Gastroesophageal sphincter (tissue), 4 donors: ENCODE results near the gene CRTC3. TPM values are rescaled to one million over a fixed set of nuclear protein-coding genes. Genes with fewer than 3 reads are reported as not detected.

ENCODE experiments used
- ATAC-seq: fragments of 150-250 bp; one replicate; pipeline ENCODE4 v1.9.1; 2016; ENCODE audit warnings: mild to moderate bottlenecking, moderate library complexity
- H3K27ac ChIP-seq, 4 donors: fragments of 200-600 bp; sonication (generic) in 3 of 4; 1 replicate in 3 of 4; 2 replicates in 1 of 4; pipeline ENCODE4 v1.5.1; 2016 to 2019
- H3K27me3 ChIP-seq: fragments of 200-600 bp; sonication (generic); one replicate; pipeline ENCODE4 v1.5.1; 2019
- H3K36me3 ChIP-seq, 2 donors: fragments of 200-600 bp; sonication (generic); one replicate each; pipeline ENCODE4 v1.5.1; 2019; ENCODE audit warnings: control low read depth in 1 of 2
- H3K4me1 ChIP-seq, 3 donors: fragments of 200-600 bp; sonication (generic); 1 replicate in 2 of 3; 2 replicates in 1 of 3; pipeline ENCODE4 v1.5.1; 2016 to 2019; ENCODE audit warnings: control low read depth in 2 of 3
- H3K4me3 ChIP-seq, 2 donors: fragments of 200-600 bp; sonication (generic); one replicate each; pipeline ENCODE4 v1.5.1; 2019; ENCODE audit warnings: mild to moderate bottlenecking in 1 of 2, moderate library complexity in 1 of 2
- H3K9me3 ChIP-seq, 3 donors: fragments of 200-600 bp; sonication (generic); one replicate each; pipeline ENCODE4 v1.5.1; 2017 to 2019; ENCODE audit warnings: control low read depth in 2 of 3
- CTCF ChIP-seq, 4 experiments: fragments of 200-600 bp in 2 of 4; fragments of 450-650 bp in 2 of 4; sonication (generic) in 1 of 4; IDR thresholded peaks; one replicate each; pipeline ENCODE4 v1.5.1; 2017 to 2019; ENCODE audit warnings: antibody characterized with exemption in 4 of 4, mild to moderate bottlenecking in 2 of 4, moderate library complexity in 2 of 4
- EP300 ChIP-seq: sonication (generic); formaldehyde crosslinking; IDR thresholded peaks from one replicate; pipeline ENCODE4 v1.6.1; 2017; ENCODE audit warnings: antibody characterized with exemption, mild to moderate bottlenecking
- POLR2A ChIP-seq, 2 donors: fragments of 450-650 bp; IDR thresholded peaks; one replicate each; pipeline ENCODE4 v1.6.1; 2017; ENCODE audit warnings: antibody characterized with exemption in 2 of 2, mild to moderate bottlenecking in 2 of 2, moderate library complexity in 1 of 2
- POLR2AphosphoS5 ChIP-seq: sonication (generic); formaldehyde crosslinking; IDR thresholded peaks from one replicate; pipeline ENCODE4 v1.6.1; 2017; ENCODE audit warnings: antibody characterized with exemption
- WGBS, 2 donors: methylation state at CpG; one replicate each; pipeline ENCODE4 v1.1.5; 2018; ENCODE audit warnings: low coverage in 1 of 2; 5-methylcytosine and 5-hydroxymethylcytosine counted together
- total RNA-seq, 4 donors: library from RNA; depleted of rRNA; stranded (reverse); fragments of >200 nt; gene quantifications; one replicate each; pipeline ENCODE4 v1.1.0, GENCODE V29; 2016

Gene CRTC3
- total RNA-seq, 4 donors from 2014 or later = 44.5 to 68.6 (median 65.6) TPM

GRCh38 chr15:90588427-90588826 is 58.7 kb downstream of the CRTC3 start:
- H3K4me3 ChIP-seq = no peak overlapping the region
- no peak for ATAC-seq

GRCh38 chr15:90591524-90591923 is 61.8 kb downstream of the CRTC3 start:
- Histone ChIP-seq H3K36me3 (no peaks in the 10 kb centered on the region), H3K9me3 (no peaks in the 10 kb centered on the region), H3K4me3 (no peak overlapping the region), H3K27ac (no peak overlapping the region), H3K4me1 (peaks cover 2 to 81% (median 9%) of the 10 kb centered on the region in 3 donors), H3K27me3 (no peaks in the 10 kb centered on the region)
- WGBS, 2 donors = 100% methylated on average over 1 of the region's 1 CpG; no CpG with 5 or more reads in 1 of the 2 donors
- ATAC-seq = no peak
- TF ChIP-seq POLR2AphosphoS5 = no peak
- TF ChIP-seq POLR2A (IDR thresholded peaks at IDR 0.05) = no peak
- no peak for TF ChIP-seq EP300
- no peak for TF ChIP-seq CTCF (IDR thresholded peaks at IDR 0.05)

More at GRCh38 chr15:90588427-90588826, 58.7 kb downstream of the CRTC3 start:
- Histone ChIP-seq H3K36me3 (no peaks in the 10 kb centered on the region), H3K4me1 (peaks cover 0 to 73% (median 2%) of the 10 kb centered on the region in 3 donors), H3K9me3 (no peaks in the 10 kb centered on the region), H3K27me3 (no peaks in the 10 kb centered on the region), H3K27ac (no peak overlapping the region)
- TF ChIP-seq POLR2AphosphoS5 = no peak
- no peak for TF ChIP-seq CTCF (IDR thresholded peaks at IDR 0.05)
- TF ChIP-seq POLR2A (IDR thresholded peaks at IDR 0.05) = no peak
- TF ChIP-seq EP300 = no peak
- WGBS, 2 donors = 67% methylated on average over 2 of the region's 5 CpGs; no CpG with 5 or more reads in 1 of the 2 donors

GRCh38 chr15:90592131-90592881 is 62.6 kb downstream of the CRTC3 start:
- Histone ChIP-seq H3K27me3 (no peaks in the 10 kb centered on the region), H3K36me3 (no peaks in the 10 kb centered on the region), H3K9me3 (no peaks in the 10 kb centered on the region), H3K4me3 (no peak overlapping the region), H3K4me1 (peaks cover 2 to 87% (median 12%) of the 10 kb centered on the region in 3 donors), H3K27ac (peak overlapping the region in 1 of 4 donors; percentile 26)
- ATAC-seq = no peak
- 57 to 74% methylated on average over 3 of the region's 5 CpGs for WGBS, 2 donors
- peak; percentile 67 for TF ChIP-seq POLR2AphosphoS5
- TF ChIP-seq CTCF (IDR thresholded peaks at IDR 0.05) = no peak
- TF ChIP-seq POLR2A (IDR thresholded peaks at IDR 0.05) = no peak

- peak overlapping the region; percentile 1 to 80 (median 76) for H3K27ac ChIP-seq
- ATAC-seq = no peak
- no peaks in the 10 kb centered on the region for H3K27me3 ChIP-seq
- 66 to 75% methylated on average over 6 to 10 of the region's 10 CpGs for WGBS, 2 donors
- H3K4me3 ChIP-seq = no peak overlapping the region
- peaks cover 5 to 92% (median 19%) of the 10 kb centered on the region in 3 donors for H3K4me1 ChIP-seq
- TF ChIP-seq POLR2A (IDR thresholded peaks at IDR 0.05) (no peak), EP300 (no peak), CTCF (IDR thresholded peaks at IDR 0.05) (no peak), POLR2AphosphoS5 (no peak)
- H3K9me3 ChIP-seq = no peaks in the 10 kb centered on the region
- H3K36me3 ChIP-seq = no peaks in the 10 kb centered on the region
Measured at GRCh38 chr15:90593499-90594158, 63.9 kb downstream of the CRTC3 start.
